ENCODE measurements around the gene ALOXE3.

Gene ALOXE3

GRCh38 chr17:8046306-8046928 is 71.9 kb downstream of the ALOXE3 start:
- no peak for DNase-seq
